Endodermal cell (in vitro differentiated cells): ENCODE data around the gene ACOT6. TPM values are rescaled to one million over a fixed set of nuclear protein-coding genes. Genes with fewer than 3 reads are reported as not detected.
"Not testable (repeated sequence)": the region's sequence is repeated elsewhere in the genome, so short reads cannot be mapped to it uniquely, and the experiment has no call there.

Source experiments
- DNase-seq: peaks from one replicate; pipeline ENCODE4 v3.0.0-alpha.2; 2017
- H3K27ac ChIP-seq: 2 replicates; pipeline ENCODE4 v1.5.1; 2013; ENCODE audit warnings: mild to moderate bottlenecking, low read depth, low read length, moderate library complexity
- H3K27me3 ChIP-seq: 2 replicates; pipeline ENCODE4 v1.6.1; 2013; ENCODE audit warnings: mild to moderate bottlenecking, low read length, moderate library complexity; ENCODE audit not compliant: insufficient read depth, control insufficient read depth, poor library complexity, severe bottlenecking
- H3K36me3 ChIP-seq: 2 replicates; pipeline ENCODE4 v1.7.0; 2013; ENCODE audit warnings: mild to moderate bottlenecking, low read length, moderate library complexity; ENCODE audit not compliant: control insufficient read depth, insufficient read depth
- H3K4me1 ChIP-seq: one replicate; pipeline ENCODE4 v1.7.0; 2013; ENCODE audit warnings: low read length; ENCODE audit not compliant: control insufficient read depth, insufficient read depth
- H3K4me3 ChIP-seq: 2 replicates; pipeline ENCODE4 v1.5.1; 2013; ENCODE audit warnings: mild to moderate bottlenecking, low read length, moderate library complexity
- H3K9ac ChIP-seq: 2 replicates; pipeline ENCODE4 v1.6.1; 2013; ENCODE audit warnings: mild to moderate bottlenecking, low read length, moderate library complexity; ENCODE audit not compliant: poor library complexity, severe bottlenecking; ENCODE audit errors: extremely low read depth
- H3K9me3 ChIP-seq: 2 replicates; pipeline ENCODE4 v1.6.1; 2013; ENCODE audit warnings: mild to moderate bottlenecking, low read length, moderate library complexity; ENCODE audit not compliant: control insufficient read depth
- H3K27ac Mint-ChIP-seq: 2 replicates; pipeline ENCODE4 v1.8.0; 2020; ENCODE audit warnings: mixed read lengths
- H3K27me3 Mint-ChIP-seq: 2 replicates; pipeline ENCODE4 v1.8.0; 2021; ENCODE audit warnings: mild to moderate bottlenecking, mixed read lengths; ENCODE audit not compliant: insufficient read depth
- H3K36me3 Mint-ChIP-seq: 2 replicates; pipeline ENCODE4 v1.8.0; 2020; ENCODE audit warnings: low read depth, mixed read lengths
- H3K4me1 Mint-ChIP-seq: 2 replicates; pipeline ENCODE4 v1.8.0; 2020; ENCODE audit warnings: mixed read lengths
- H3K4me3 Mint-ChIP-seq: 2 replicates; pipeline ENCODE4 v1.8.0; 2020; ENCODE audit warnings: mild to moderate bottlenecking, moderate library complexity, mixed read lengths
- H3K9me3 Mint-ChIP-seq: 2 replicates; pipeline ENCODE4 v1.8.0; 2020; ENCODE audit warnings: mild to moderate bottlenecking, mixed read lengths
- CTCF ChIP-seq: fragments of 200-600 bp; sonication (generic); conservative IDR thresholded peaks from 2 replicates; pipeline ENCODE4 v1.5.0; 2021; ENCODE audit warnings: antibody characterized with exemption, mild to moderate bottlenecking
- WGBS, 2 experiments: methylation state at CpG; one replicate each; pipeline versions ENCODE4 v1.1.5 to v1.1.7; 2013; ENCODE audit warnings: missing lambda C conversion rate in 2 of 2, mixed read lengths in 1 of 2; ENCODE audit not compliant: insufficient coverage in 1 of 2, insufficient read length in 1 of 2; 5-methylcytosine and 5-hydroxymethylcytosine counted together
- total RNA-seq, 2 donors: library from RNA; stranded (reverse); fragmentation: NEBNext Ultra II Directional in 1 of 2; extraction: Animal tissue kit (Norgen Biotek cat#: 25700) in 1 of 2; gene quantifications; 2 replicates in 1 of 2; 3 replicates in 1 of 2; pipeline ENCODE4 v1.2.1, GENCODE V29; 2021

Gene ACOT6
- total RNA-seq, 2 donors from 2014 or later: not detected

GRCh38 chr14:73576391-73576790 lies 35.9 kb upstream of the ACOT6 start:
- 90 to 99% methylated on average over 2 of the region's 3 CpGs for WGBS, 2 experiments
- no peak overlapping the region for H3K4me3 ChIP-seq
- no peak for TF ChIP-seq CTCF
- Mint-ChIP-seq H3K4me1 (no peaks in the 10 kb centered on the region), H3K9me3 (no peaks in the 10 kb centered on the region), H3K27me3 (no peaks in the 10 kb centered on the region), H3K27ac (no peak overlapping the region), H3K4me3 (no peak overlapping the region), H3K36me3 (peaks cover 31% of the 10 kb centered on the region)
- H3K9ac ChIP-seq: no peak overlapping the region
- H3K27me3 ChIP-seq: no peaks in the 10 kb centered on the region
- H3K36me3 ChIP-seq: no peaks in the 10 kb centered on the region
- no peaks in the 10 kb centered on the region for H3K9me3 ChIP-seq
- DNase-seq: no peak
- H3K4me1 ChIP-seq: no peaks in the 10 kb centered on the region
- no peak overlapping the region for H3K27ac ChIP-seq

GRCh38 chr14:73577214-73577613 lies 35.1 kb upstream of the ACOT6 start:
- no CpG with 5 or more reads among the region's 2 CpGs for WGBS, 2 experiments
- not testable (repeated sequence) for H3K4me1 ChIP-seq, H3K9ac ChIP-seq, H3K9me3 Mint-ChIP-seq, H3K27ac Mint-ChIP-seq, H3K9me3 ChIP-seq, H3K27ac ChIP-seq, H3K4me1 Mint-ChIP-seq, H3K36me3 ChIP-seq, H3K4me3 Mint-ChIP-seq, H3K27me3 ChIP-seq, H3K27me3 Mint-ChIP-seq, H3K4me3 ChIP-seq, DNase-seq
- peaks cover 30% of the 10 kb centered on the region for H3K36me3 Mint-ChIP-seq

- not testable (repeated sequence) for H3K27me3 ChIP-seq, H3K9me3 ChIP-seq, H3K4me1 Mint-ChIP-seq, H3K4me3 ChIP-seq, DNase-seq, H3K27ac Mint-ChIP-seq, H3K9me3 Mint-ChIP-seq, H3K36me3 ChIP-seq, H3K4me1 ChIP-seq, H3K27me3 Mint-ChIP-seq, H3K4me3 Mint-ChIP-seq, H3K27ac ChIP-seq, H3K9ac ChIP-seq
- peaks cover 16% of the 10 kb centered on the region for H3K36me3 Mint-ChIP-seq
- WGBS, 2 experiments: 85 to 89% methylated on average over 6 to 8 of the region's 11 CpGs
These were observed 30.0 kb upstream of the ACOT6 start for GRCh38 chr14:73582102-73582979.

- Histone ChIP-seq H3K4me1 (no peaks in the 10 kb centered on the region), H3K9ac (no peak overlapping the region), H3K4me3 (no peak overlapping the region), H3K9me3 (no peaks in the 10 kb centered on the region), H3K36me3 (no peaks in the 10 kb centered on the region), H3K27ac (no peak overlapping the region), H3K27me3 (peaks cover 20% of the 10 kb centered on the region)
- H3K27me3 Mint-ChIP-seq: peaks cover 24% of the 10 kb centered on the region
- H3K4me1 Mint-ChIP-seq: no peaks in the 10 kb centered on the region
- peaks cover 9% of the 10 kb centered on the region for H3K9me3 Mint-ChIP-seq
- WGBS, 2 experiments: 90% methylated on average over 1 of the region's 1 CpG; no CpG with 5 or more reads in 1 of the 2 experiments
- H3K4me3 Mint-ChIP-seq: no peak overlapping the region
- no peak for DNase-seq
- no peak for TF ChIP-seq CTCF
- H3K27ac Mint-ChIP-seq: no peak overlapping the region
- no peaks in the 10 kb centered on the region for H3K36me3 Mint-ChIP-seq
These were observed 23.6 kb upstream of the ACOT6 start for GRCh38 chr14:73588695-73589094.
